PC-3 (cell line): Measurements from ENCODE around the gene SLC32A1.

Source experiments
- CTCF ChIP-seq: fragments of 300-600 bp; sonication (generic); conservative IDR thresholded peaks from 2 replicates; pipeline ENCODE4 v1.5.1; 2017; ENCODE audit warnings: antibody characterized with exemption, low read depth, mild to moderate bottlenecking, low read length
- EZH2 ChIP-seq: fragments of 300-600 bp; sonication (generic); IDR thresholded peaks from one replicate; pipeline ENCODE4 v1.6.1; 2017; ENCODE audit warnings: antibody characterized with exemption, mild to moderate bottlenecking, low read length; ENCODE audit not compliant: unreplicated experiment

- TF ChIP-seq CTCF = no peak
- TF ChIP-seq EZH2 = no peak
Measured at GRCh38 chr20:38685853-38686473, 38.3 kb upstream of the SLC32A1 start.
